Kidney tubule cell (primary cell): ENCODE data around the gene RHO.

Experiments used
- DNase-seq: peaks from one replicate; pipeline ENCODE4 v3.0.0-alpha.2; 2018; ENCODE audit warnings: low spot score

Gene RHO

GRCh38 chr3:129519896-129520715 is 8.3 kb upstream of the RHO start:
- no peak for DNase-seq

GRCh38 chr3:129520960-129521359 is 7.5 kb upstream of the RHO start:
- no peak for DNase-seq

- DNase-seq: no peak
These were observed 6.8 kb upstream of the RHO start for GRCh38 chr3:129521611-129522010.

GRCh38 chr3:129522953-129523352 is 5.5 kb upstream of the RHO start:
- DNase-seq: no peak

- DNase-seq: no peak
These were observed 4.4 kb upstream of the RHO start for GRCh38 chr3:129524081-129524480.

- peak; percentile 63 for DNase-seq
These were observed 3.0 kb upstream of the RHO start for GRCh38 chr3:129525341-129525968.

GRCh38 chr3:129526121-129526900 is 2.1 kb upstream of the RHO start:
- DNase-seq: peak; percentile 10

GRCh38 chr3:129527262-129527661 is 1.2 kb upstream of the RHO start:
- DNase-seq: no peak

GRCh38 chr3:129529436-129530210 is 1.2 kb downstream of the RHO start:
- no peak for DNase-seq

- peak; percentile 61 for DNase-seq
These were observed 1.9 kb downstream of the RHO start for GRCh38 chr3:129530251-129530791.

GRCh38 chr3:129530821-129531220 is 2.4 kb downstream of the RHO start:
- no peak for DNase-seq

- DNase-seq: no peak
These were observed 3.3 kb downstream of the RHO start for GRCh38 chr3:129531699-129532098.

GRCh38 chr3:129532261-129532660 is 3.8 kb downstream of the RHO start:
- DNase-seq: no peak

- no peak for DNase-seq
These were observed 5.0 kb downstream of the RHO start for GRCh38 chr3:129533406-129533805.

- peak; percentile 39 for DNase-seq
These were observed 6.1 kb downstream of the RHO start for GRCh38 chr3:129534428-129535027.

GRCh38 chr3:129535075-129535474 is 6.6 kb downstream of the RHO start:
- DNase-seq: no peak

GRCh38 chr3:129536374-129536667 is 7.9 kb downstream of the RHO start:
- no peak for DNase-seq

GRCh38 chr3:129536804-129537203 is 8.4 kb downstream of the RHO start:
- no peak for DNase-seq

GRCh38 chr3:129539206-129539605 is 10.8 kb downstream of the RHO start:
- no peak for DNase-seq

- DNase-seq: no peak
These were observed 12.5 kb downstream of the RHO start for GRCh38 chr3:129540776-129541516.

- no peak for DNase-seq
These were observed 14.3 kb downstream of the RHO start for GRCh38 chr3:129542747-129543146.
